Fibroblast of lung (primary cell): ENCODE data around the gene TTC19. TPM values are rescaled to one million over a fixed set of nuclear protein-coding genes. Genes with fewer than 3 reads are reported as not detected.
"Not testable (repeated sequence)": the region's sequence is repeated elsewhere in the genome, so short reads cannot be mapped to it uniquely, and the experiment has no call there.

Experiments
- DNase-seq, 2 donors: peaks; one replicate each; pipeline versions ENCODE4 v3.0.0 to v3.0.0-alpha.2; 2010; ENCODE audit warnings: low read depth in 2 of 2
- H2AFZ ChIP-seq: 2 replicates; pipeline ENCODE4 v1.5.1; 2012; ENCODE audit warnings: low read length, control low read depth, inconsistent platforms
- H3K27ac ChIP-seq: 2 replicates; pipeline ENCODE4 v1.5.1; 2011; ENCODE audit warnings: low read length, control low read depth; ENCODE audit not compliant: insufficient read depth
- H3K27me3 ChIP-seq: 2 replicates; pipeline ENCODE4 v1.5.1; 2011; ENCODE audit warnings: mild to moderate bottlenecking, low read length; ENCODE audit not compliant: control insufficient read depth, insufficient read depth
- H3K36me3 ChIP-seq: 2 replicates; pipeline ENCODE4 v1.5.1; 2011; ENCODE audit warnings: low read length; ENCODE audit not compliant: control insufficient read depth, insufficient read depth
- H3K4me1 ChIP-seq: 2 replicates; pipeline ENCODE4 v1.5.1; 2011; ENCODE audit warnings: low read length; ENCODE audit not compliant: control insufficient read depth, insufficient read depth; ENCODE audit errors: extremely low read depth
- H3K4me2 ChIP-seq: 2 replicates; pipeline ENCODE4 v1.5.1; 2011; ENCODE audit warnings: low read length, control low read depth; ENCODE audit not compliant: insufficient read depth; ENCODE audit errors: extremely low read depth
- H3K4me3 ChIP-seq, 4 experiments: fragments of 200-600 bp in 1 of 4; sonication (generic) in 1 of 4; replicated peaks in 1 of 4; 2 replicates each; pipeline ENCODE4 v1.5.1; 2011 to 2016; ENCODE audit warnings: low read length in 4 of 4, low read depth in 3 of 4, mild to moderate bottlenecking in 3 of 4, control low read depth in 2 of 4, inconsistent platforms in 1 of 4, mixed read lengths in 1 of 4; ENCODE audit not compliant: insufficient read depth in 1 of 4; ENCODE audit errors: control extremely low read depth in 1 of 4
- H3K79me2 ChIP-seq: 2 replicates; pipeline ENCODE4 v1.5.1; 2012; ENCODE audit warnings: mild to moderate bottlenecking, low read length, inconsistent platforms; ENCODE audit not compliant: control insufficient read depth, insufficient read depth
- H3K9ac ChIP-seq: 2 replicates; pipeline ENCODE4 v1.5.1; 2011; ENCODE audit warnings: mild to moderate bottlenecking, low read length, control low read depth; ENCODE audit not compliant: insufficient read depth
- H3K9me3 ChIP-seq: 2 replicates; pipeline ENCODE4 v1.5.1; 2012; ENCODE audit warnings: low read depth, low read length; ENCODE audit not compliant: control insufficient read depth, insufficient read depth
- H4K20me1 ChIP-seq: 2 replicates; pipeline ENCODE4 v1.5.1; 2011; ENCODE audit warnings: low read length; ENCODE audit not compliant: control insufficient read depth, insufficient read depth; ENCODE audit errors: extremely low read depth
- EZH2 ChIP-seq: IDR thresholded peaks from 2 replicates; pipeline ENCODE4 v1.5.1; 2012; ENCODE audit warnings: low read length, control low read depth, mild to moderate bottlenecking; ENCODE audit errors: missing control alignments
- polyA plus RNA-seq, 2 donors: library from polyadenylated mRNA; depleted of rRNA in 1 of 2; stranded (reverse) in 1 of 2; unstranded in 1 of 2; fragments of >200 nt; gene quantifications; 2 replicates each; pipeline ENCODE4 v1.2.1, GENCODE V29; 2011 to 2012; ENCODE audit warnings: missing spikeins in 1 of 2
- total RNA-seq: library from RNA; depleted of rRNA; stranded (reverse); fragments of >200 nt; gene quantifications from 2 replicates; pipeline ENCODE4 v1.2.1, GENCODE V29; 2014
- TF ChIP-seq, protein P1 (sequence below), 2 donors: IDR thresholded peaks in 1 of 2; conservative IDR thresholded peaks in 1 of 2; 1 replicate in 1 of 2; 2 replicates in 1 of 2; pipeline ENCODE4 v1.5.1; 2011 to 2012; ENCODE audit warnings: low read length in 2 of 2, control low read depth in 1 of 2, inconsistent platforms in 1 of 2, low read depth in 1 of 2, mild to moderate bottlenecking in 1 of 2

The TTC19 gene
- total and polyA plus RNA-seq, 2 donors (not counting 1 experiment from before 2014, with no cell fraction given): 4.2 to 23.0 TPM

DNA sequence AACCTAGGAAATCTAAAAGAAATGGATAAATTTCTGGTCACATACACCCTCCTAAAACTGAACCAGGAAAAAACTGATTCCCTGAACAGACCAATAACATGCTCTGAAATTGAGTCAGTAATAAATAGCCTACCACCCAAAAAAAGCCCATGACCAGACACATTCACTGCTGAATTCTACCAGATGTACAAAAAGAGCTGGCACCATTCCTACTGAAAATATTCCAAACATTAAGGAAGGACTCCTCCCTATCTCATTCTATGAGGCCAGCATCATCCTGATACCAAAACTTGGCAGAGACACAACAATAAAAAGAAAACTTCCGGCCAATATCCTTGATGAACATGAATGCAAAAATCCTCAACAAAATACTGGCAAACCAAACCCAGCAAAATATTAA, 52.9 kb downstream of the TTC19 start:
- H3K36me3 ChIP-seq: peaks cover 7% of the 10 kb centered on the region
- no peak overlapping the region for H3K9ac ChIP-seq
- no peak overlapping the region for H3K27ac ChIP-seq
- H3K4me3 ChIP-seq: no peak overlapping the region
- TF ChIP-seq, protein P1, sequence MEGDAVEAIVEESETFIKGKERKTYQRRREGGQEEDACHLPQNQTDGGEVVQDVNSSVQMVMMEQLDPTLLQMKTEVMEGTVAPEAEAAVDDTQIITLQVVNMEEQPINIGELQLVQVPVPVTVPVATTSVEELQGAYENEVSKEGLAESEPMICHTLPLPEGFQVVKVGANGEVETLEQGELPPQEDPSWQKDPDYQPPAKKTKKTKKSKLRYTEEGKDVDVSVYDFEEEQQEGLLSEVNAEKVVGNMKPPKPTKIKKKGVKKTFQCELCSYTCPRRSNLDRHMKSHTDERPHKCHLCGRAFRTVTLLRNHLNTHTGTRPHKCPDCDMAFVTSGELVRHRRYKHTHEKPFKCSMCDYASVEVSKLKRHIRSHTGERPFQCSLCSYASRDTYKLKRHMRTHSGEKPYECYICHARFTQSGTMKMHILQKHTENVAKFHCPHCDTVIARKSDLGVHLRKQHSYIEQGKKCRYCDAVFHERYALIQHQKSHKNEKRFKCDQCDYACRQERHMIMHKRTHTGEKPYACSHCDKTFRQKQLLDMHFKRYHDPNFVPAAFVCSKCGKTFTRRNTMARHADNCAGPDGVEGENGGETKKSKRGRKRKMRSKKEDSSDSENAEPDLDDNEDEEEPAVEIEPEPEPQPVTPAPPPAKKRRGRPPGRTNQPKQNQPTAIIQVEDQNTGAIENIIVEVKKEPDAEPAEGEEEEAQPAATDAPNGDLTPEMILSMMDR (conservative IDR thresholded peaks at IDR 0.05 in 1 of 2, IDR thresholded peaks at IDR 0.05 in 1 of 2; ENCODE audit: low read depth in 1 of 2, low read length in 2 of 2): no peak
- TF ChIP-seq EZH2: no peak
- no peaks in the 10 kb centered on the region for H3K4me1 ChIP-seq
- H4K20me1 ChIP-seq: no peaks in the 10 kb centered on the region
- H3K4me2 ChIP-seq: no peak overlapping the region
- H2AFZ ChIP-seq: no peak overlapping the region
- peak in 1 of 2 donors; percentile 46 for DNase-seq
- H3K79me2 ChIP-seq: no peaks in the 10 kb centered on the region
- no peaks in the 10 kb centered on the region for H3K9me3 ChIP-seq
- H3K27me3 ChIP-seq: no peaks in the 10 kb centered on the region

DNA sequence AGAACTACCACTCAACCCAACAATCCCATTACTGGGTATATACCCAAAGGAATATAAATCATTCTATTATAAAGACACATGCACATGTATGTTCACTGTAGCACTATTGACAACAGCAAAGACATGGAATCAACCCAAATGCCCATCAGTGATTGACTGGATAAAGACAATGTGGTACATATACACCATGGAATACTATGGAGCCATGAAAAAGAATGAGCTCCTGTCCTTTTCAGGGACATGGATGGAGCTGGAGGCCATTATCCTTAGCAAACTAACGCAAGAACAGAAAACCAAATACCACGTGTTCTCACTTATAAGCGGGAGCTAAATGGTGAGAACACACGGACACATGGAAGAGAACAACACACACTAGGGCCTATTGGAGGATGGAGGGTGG, 55.5 kb downstream of the TTC19 start:
- not testable (repeated sequence) for H3K9ac ChIP-seq, H3K9me3 ChIP-seq, DNase-seq, H3K79me2 ChIP-seq, H3K4me3 ChIP-seq, H4K20me1 ChIP-seq, H3K27me3 ChIP-seq, H3K4me1 ChIP-seq, H2AFZ ChIP-seq, H3K4me2 ChIP-seq, H3K27ac ChIP-seq, H3K36me3 ChIP-seq

DNA sequence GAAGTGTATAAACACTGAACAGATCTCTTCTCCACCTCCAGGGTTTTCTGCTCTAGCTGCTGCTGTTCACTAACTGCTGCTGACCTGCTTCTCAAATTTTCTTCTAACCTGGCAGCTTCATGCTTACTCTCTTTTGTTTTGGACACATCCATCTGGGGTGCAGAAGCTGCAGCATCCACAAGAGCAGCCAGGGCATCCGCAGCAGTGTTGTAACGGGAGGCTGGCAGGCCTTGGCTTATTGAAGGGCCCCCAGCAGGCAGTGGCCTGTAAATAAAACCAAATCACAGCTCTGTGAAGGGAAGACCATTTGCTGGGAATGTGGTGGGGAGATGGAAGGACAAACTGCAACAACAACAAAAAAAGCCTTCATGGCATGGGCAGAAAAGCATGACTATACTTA, 62.0 kb downstream of the TTC19 start:
- Histone ChIP-seq H3K9me3 (no peaks in the 10 kb centered on the region), H3K79me2 (no peaks in the 10 kb centered on the region), H3K4me2 (no peak overlapping the region), H3K27ac (no peak overlapping the region), H4K20me1 (peaks cover 1% of the 10 kb centered on the region), H3K27me3 (no peaks in the 10 kb centered on the region), H3K9ac (no peak overlapping the region), H3K4me1 (no peaks in the 10 kb centered on the region), H3K36me3 (peaks cover 20% of the 10 kb centered on the region), H3K4me3 (no peak overlapping the region), H2AFZ (no peak overlapping the region)
- TF ChIP-seq EZH2: no peak
- DNase-seq: no peak

DNA sequence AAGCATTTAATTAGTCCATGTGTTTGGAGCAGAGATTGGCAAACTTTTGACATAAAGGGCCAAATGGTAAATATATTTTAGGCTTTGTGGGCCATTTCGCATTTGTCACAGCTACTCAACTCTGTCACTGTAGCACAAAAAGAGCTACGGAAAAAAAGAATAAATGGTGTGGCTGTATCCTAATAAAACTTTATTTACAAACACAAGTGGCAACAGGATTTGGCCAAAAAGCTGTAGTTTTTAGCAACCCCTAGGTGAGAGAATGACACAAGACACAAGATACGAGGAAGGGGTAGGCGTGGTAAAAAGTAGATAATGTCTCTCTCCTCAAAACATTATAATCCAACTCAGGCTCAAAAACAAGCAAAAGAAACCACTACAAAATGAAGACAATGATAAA, 66.5 kb downstream of the TTC19 start:
- H3K4me3 ChIP-seq: no peak overlapping the region
- no peak overlapping the region for H3K27ac ChIP-seq
- no peaks in the 10 kb centered on the region for H3K4me1 ChIP-seq
- H3K4me2 ChIP-seq: no peak overlapping the region
- no peaks in the 10 kb centered on the region for H3K79me2 ChIP-seq
- no peaks in the 10 kb centered on the region for H3K9me3 ChIP-seq
- H3K9ac ChIP-seq: no peak overlapping the region
- no peak for DNase-seq
- peaks cover 1% of the 10 kb centered on the region for H4K20me1 ChIP-seq
- H2AFZ ChIP-seq: no peak overlapping the region
- H3K27me3 ChIP-seq: no peaks in the 10 kb centered on the region
- no peak for TF ChIP-seq EZH2
- TF ChIP-seq, protein P1 (conservative IDR thresholded peaks at IDR 0.05 in 1 of 2, IDR thresholded peaks at IDR 0.05 in 1 of 2; ENCODE audit: low read depth in 1 of 2, low read length in 2 of 2): no peak
- H3K36me3 ChIP-seq: peaks cover 17% of the 10 kb centered on the region
